Measurements from ENCODE around the gene PSMB7. TPM values are rescaled to one million over a fixed set of nuclear protein-coding genes. Genes with fewer than 3 reads are reported as not detected.
A peak's percentile ranks its signal among the peaks of the same experiment; 100 is the strongest.

The PSMB7 gene
- total RNA-seq, 2 donors from 2014 or later, result 70.7 to 77.5 TPM

GRCh38 chr9:124414612-124415011 is 630 bp downstream of the PSMB7 start:
- peaks cover 5% of the 10 kb centered on the region for H3K36me3 Mint-ChIP-seq (ENCODE audit: low read depth)
- peak overlapping the region; percentile 92 for H3K27ac Mint-ChIP-seq
- H3K27me3 Mint-ChIP-seq, result no peaks in the 10 kb centered on the region
- peaks cover 19% of the 10 kb centered on the region for H3K4me1 Mint-ChIP-seq
- ATAC-seq (no peak), DNase-seq (no peak)
- H3K4me3 Mint-ChIP-seq, result peak overlapping the region; percentile 93
- H3K9me3 ChIP-seq (ENCODE audit: control insufficient read depth, low read length, poor library complexity, severe bottlenecking), result no peaks in the 10 kb centered on the region

- DNase-seq, result no peak
- ATAC-seq, result no peak
- Mint-ChIP-seq H3K27me3 (no peaks in the 10 kb centered on the region), H3K27ac (no peak overlapping the region), H3K4me3 (no peak overlapping the region), H3K4me1 (peaks cover 25% of the 10 kb centered on the region), H3K36me3 (ENCODE audit: low read depth) (peaks cover 5% of the 10 kb centered on the region)
- H3K9me3 ChIP-seq (ENCODE audit: control insufficient read depth, low read length, poor library complexity, severe bottlenecking), result no peaks in the 10 kb centered on the region
These were observed 3.0 kb downstream of the PSMB7 start for GRCh38 chr9:124412228-124412575.

- Mint-ChIP-seq H3K4me1 (peaks cover 25% of the 10 kb centered on the region), H3K4me3 (no peak overlapping the region), H3K36me3 (ENCODE audit: low read depth) (peaks cover 5% of the 10 kb centered on the region), H3K27me3 (no peaks in the 10 kb centered on the region), H3K27ac (no peak overlapping the region)
- no peaks in the 10 kb centered on the region for H3K9me3 ChIP-seq (ENCODE audit: control insufficient read depth, low read length, poor library complexity, severe bottlenecking)
- ATAC-seq (no peak), DNase-seq (no peak)
These were observed 3.6 kb downstream of the PSMB7 start for GRCh38 chr9:124411514-124412227.

GRCh38 chr9:124410321-124410913 is 4.8 kb downstream of the PSMB7 start:
- no peak overlapping the region for H3K27ac Mint-ChIP-seq
- ATAC-seq (no peak), DNase-seq (no peak)
- peaks cover 6% of the 10 kb centered on the region for H3K36me3 Mint-ChIP-seq (ENCODE audit: low read depth)
- H3K4me3 Mint-ChIP-seq, result no peak overlapping the region
- H3K27me3 Mint-ChIP-seq, result no peaks in the 10 kb centered on the region
- H3K9me3 ChIP-seq (ENCODE audit: control insufficient read depth, low read length, poor library complexity, severe bottlenecking), result no peaks in the 10 kb centered on the region
- H3K4me1 Mint-ChIP-seq, result peaks cover 24% of the 10 kb centered on the region

GRCh38 chr9:124409410-124409809 is 5.8 kb downstream of the PSMB7 start:
- Mint-ChIP-seq H3K36me3 (ENCODE audit: low read depth) (peaks cover 6% of the 10 kb centered on the region), H3K27ac (no peak overlapping the region), H3K27me3 (no peaks in the 10 kb centered on the region), H3K4me3 (no peak overlapping the region), H3K4me1 (peaks cover 19% of the 10 kb centered on the region)
- no peaks in the 10 kb centered on the region for H3K9me3 ChIP-seq (ENCODE audit: control insufficient read depth, low read length, poor library complexity, severe bottlenecking)
- no peak for DNase-seq
- no peak for ATAC-seq

- peaks cover 22% of the 10 kb centered on the region for H3K4me1 Mint-ChIP-seq
- H3K36me3 Mint-ChIP-seq (ENCODE audit: low read depth), result peaks cover 6% of the 10 kb centered on the region
- no peaks in the 10 kb centered on the region for H3K27me3 Mint-ChIP-seq
- no peak overlapping the region for H3K4me3 Mint-ChIP-seq
- no peak for ATAC-seq
- no peak overlapping the region for H3K27ac Mint-ChIP-seq
- H3K9me3 ChIP-seq (ENCODE audit: control insufficient read depth, low read length, poor library complexity, severe bottlenecking), result no peaks in the 10 kb centered on the region
- DNase-seq, result no peak
These were observed 12.0 kb downstream of the PSMB7 start for GRCh38 chr9:124403246-124403645.

- H3K4me3 Mint-ChIP-seq, result no peak overlapping the region
- peaks cover 7% of the 10 kb centered on the region for H3K36me3 Mint-ChIP-seq (ENCODE audit: low read depth)
These were observed 15.0 kb downstream of the PSMB7 start for GRCh38 chr9:124399968-124400940.

GRCh38 chr9:124399323-124399967 is 15.8 kb downstream of the PSMB7 start:
- H3K4me1 Mint-ChIP-seq, result peaks cover 27% of the 10 kb centered on the region

More at GRCh38 chr9:124399968-124400940, 15.0 kb downstream of the PSMB7 start:
- no peaks in the 10 kb centered on the region for H3K27me3 Mint-ChIP-seq
- peaks cover 25% of the 10 kb centered on the region for H3K4me1 Mint-ChIP-seq
- no peak for DNase-seq
- ATAC-seq, result no peak
- H3K27ac Mint-ChIP-seq, result no peak overlapping the region
- H3K9me3 ChIP-seq (ENCODE audit: control insufficient read depth, low read length, poor library complexity, severe bottlenecking), result no peaks in the 10 kb centered on the region

GRCh38 chr9:124398191-124398935 is 16.9 kb downstream of the PSMB7 start:
- H3K36me3 Mint-ChIP-seq (ENCODE audit: low read depth), result peaks cover 7% of the 10 kb centered on the region
- peaks cover 28% of the 10 kb centered on the region for H3K4me1 Mint-ChIP-seq
- no peaks in the 10 kb centered on the region for H3K9me3 ChIP-seq (ENCODE audit: control insufficient read depth, low read length, poor library complexity, severe bottlenecking)
- DNase-seq (no peak), ATAC-seq (no peak)
- no peak overlapping the region for H3K27ac Mint-ChIP-seq
- H3K4me3 Mint-ChIP-seq, result no peak overlapping the region
- no peaks in the 10 kb centered on the region for H3K27me3 Mint-ChIP-seq

More at GRCh38 chr9:124399323-124399967, 15.8 kb downstream of the PSMB7 start:
- H3K9me3 ChIP-seq (ENCODE audit: control insufficient read depth, low read length, poor library complexity, severe bottlenecking), result no peaks in the 10 kb centered on the region
- Mint-ChIP-seq H3K27me3 (no peaks in the 10 kb centered on the region), H3K36me3 (ENCODE audit: low read depth) (peaks cover 7% of the 10 kb centered on the region), H3K4me3 (no peak overlapping the region), H3K27ac (no peak overlapping the region)
- DNase-seq, result no peak
- no peak for ATAC-seq

GRCh38 chr9:124395826-124396225 is 19.4 kb downstream of the PSMB7 start:
- H3K4me3 Mint-ChIP-seq, result no peak overlapping the region
- ATAC-seq, result no peak
- H3K27me3 Mint-ChIP-seq, result no peaks in the 10 kb centered on the region
- peaks cover 7% of the 10 kb centered on the region for H3K36me3 Mint-ChIP-seq (ENCODE audit: low read depth)
- H3K4me1 Mint-ChIP-seq, result peaks cover 29% of the 10 kb centered on the region
- no peaks in the 10 kb centered on the region for H3K9me3 ChIP-seq (ENCODE audit: control insufficient read depth, low read length, poor library complexity, severe bottlenecking)
- no peak overlapping the region for H3K27ac Mint-ChIP-seq
- no peak for DNase-seq

GRCh38 chr9:124394596-124394995 is 20.6 kb downstream of the PSMB7 start:
- DNase-seq, result no peak
- Mint-ChIP-seq H3K36me3 (ENCODE audit: low read depth) (peaks cover 9% of the 10 kb centered on the region), H3K4me1 (peaks cover 30% of the 10 kb centered on the region), H3K27ac (peak overlapping the region; percentile 69), H3K4me3 (no peak overlapping the region), H3K27me3 (no peaks in the 10 kb centered on the region)
- H3K9me3 ChIP-seq (ENCODE audit: control insufficient read depth, low read length, poor library complexity, severe bottlenecking), result no peaks in the 10 kb centered on the region
- ATAC-seq, result no peak

GRCh38 chr9:124394167-124394566 is 21.1 kb downstream of the PSMB7 start:
- ATAC-seq, result peak; percentile 25
- H3K4me1 Mint-ChIP-seq, result peaks cover 31% of the 10 kb centered on the region
- H3K9me3 ChIP-seq (ENCODE audit: control insufficient read depth, low read length, poor library complexity, severe bottlenecking), result no peaks in the 10 kb centered on the region
- peaks cover 6% of the 10 kb centered on the region for H3K36me3 Mint-ChIP-seq (ENCODE audit: low read depth)
- peak overlapping the region; percentile 69 for H3K27ac Mint-ChIP-seq
- DNase-seq, result no peak
- H3K27me3 Mint-ChIP-seq, result no peaks in the 10 kb centered on the region
- H3K4me3 Mint-ChIP-seq, result no peak overlapping the region

All from T-helper 17 cell (primary cell).